Parathyroid adenoma (tissue), 2 donors: Measurements from ENCODE around the gene AHI1.

ENCODE experiments used
- H2AFZ ChIP-seq: fragments of 300-600 bp; sonication (generic); one replicate; pipeline ENCODE4 v1.7.0; 2017; ENCODE audit warnings: antibody characterized with exemption, mild to moderate bottlenecking
- H3K27ac ChIP-seq: fragments of 300-600 bp; sonication (generic); one replicate; pipeline ENCODE4 v1.7.0; 2017
- H3K27me3 ChIP-seq: fragments of 300-600 bp; sonication (generic); one replicate; pipeline ENCODE4 v1.7.0; 2017; ENCODE audit warnings: low read length; ENCODE audit not compliant: control insufficient read depth, insufficient read depth
- H3K36me3 ChIP-seq: fragments of 300-600 bp; sonication (generic); one replicate; pipeline ENCODE4 v1.7.0; 2017; ENCODE audit warnings: low read length; ENCODE audit not compliant: control insufficient read depth, insufficient read depth
- H3K4me1 ChIP-seq: fragments of 300-600 bp; sonication (generic); one replicate; pipeline ENCODE4 v1.7.0; 2017; ENCODE audit warnings: control low read depth
- H3K4me2 ChIP-seq: fragments of 300-600 bp; sonication (generic); one replicate; pipeline ENCODE4 v1.7.0; 2017; ENCODE audit warnings: low read length
- H3K4me3 ChIP-seq: fragments of 300-600 bp; sonication (generic); one replicate; pipeline ENCODE4 v1.7.0; 2017; ENCODE audit warnings: low read depth, low read length
- H3K79me2 ChIP-seq: fragments of 300-600 bp; sonication (generic); one replicate; pipeline ENCODE4 v1.7.0; 2017; ENCODE audit warnings: control low read depth
- H3K9ac ChIP-seq: fragments of 300-600 bp; sonication (generic); one replicate; pipeline ENCODE4 v1.7.0; 2017; ENCODE audit warnings: mild to moderate bottlenecking
- H3K9me3 ChIP-seq: fragments of 300-600 bp; sonication (generic); one replicate; pipeline ENCODE4 v1.7.0; 2017; ENCODE audit warnings: low read length; ENCODE audit not compliant: control insufficient read depth
- CTCF ChIP-seq: fragments of 300-600 bp; sonication (generic); IDR thresholded peaks from one replicate; pipeline ENCODE4 v1.7.0; 2017; ENCODE audit warnings: antibody characterized with exemption, mild to moderate bottlenecking
- donor health status: primary hyperparathyroidism.

AHI1 gene

GRCh38 chr6:135301304-135301703 is 196.2 kb downstream of the AHI1 start:
- no peak for TF ChIP-seq CTCF
- H3K4me1 ChIP-seq = no peaks in the 10 kb centered on the region
- H3K9me3 ChIP-seq = no peaks in the 10 kb centered on the region

GRCh38 chr6:135300576-135300975 is 197.0 kb downstream of the AHI1 start:
- no peaks in the 10 kb centered on the region for H3K4me1 ChIP-seq
- no peak for TF ChIP-seq CTCF
- H3K79me2 ChIP-seq = no peaks in the 10 kb centered on the region
- no peaks in the 10 kb centered on the region for H3K27me3 ChIP-seq
- H3K9ac ChIP-seq = no peak overlapping the region
- no peak overlapping the region for H3K27ac ChIP-seq
- H3K4me3 ChIP-seq = no peak overlapping the region
- no peak overlapping the region for H2AFZ ChIP-seq
- H3K9me3 ChIP-seq = no peaks in the 10 kb centered on the region
- H3K4me2 ChIP-seq = no peak overlapping the region
- H3K36me3 ChIP-seq = no peaks in the 10 kb centered on the region

More at GRCh38 chr6:135301304-135301703, 196.2 kb downstream of the AHI1 start:
- H3K36me3 ChIP-seq = no peaks in the 10 kb centered on the region
- H3K4me3 ChIP-seq = no peak overlapping the region
- H2AFZ ChIP-seq = no peak overlapping the region
- H3K79me2 ChIP-seq = no peaks in the 10 kb centered on the region
- H3K27me3 ChIP-seq = no peaks in the 10 kb centered on the region
- H3K9ac ChIP-seq = no peak overlapping the region
- H3K27ac ChIP-seq = no peak overlapping the region
- no peak overlapping the region for H3K4me2 ChIP-seq

- H3K9me3 ChIP-seq = no peaks in the 10 kb centered on the region
- H3K9ac ChIP-seq = no peak overlapping the region
- H3K79me2 ChIP-seq = no peaks in the 10 kb centered on the region
- no peaks in the 10 kb centered on the region for H3K36me3 ChIP-seq
- H3K4me2 ChIP-seq = no peak overlapping the region
- H3K4me3 ChIP-seq = no peak overlapping the region
- H2AFZ ChIP-seq = no peak overlapping the region
- H3K27ac ChIP-seq = no peak overlapping the region
- H3K27me3 ChIP-seq = no peaks in the 10 kb centered on the region
- TF ChIP-seq CTCF = no peak
- no peaks in the 10 kb centered on the region for H3K4me1 ChIP-seq
Measured at GRCh38 chr6:135299256-135299655, 198.3 kb downstream of the AHI1 start.

GRCh38 chr6:135298455-135298854 is 199.1 kb downstream of the AHI1 start:
- H3K27me3 ChIP-seq = no peaks in the 10 kb centered on the region
- no peak overlapping the region for H3K4me3 ChIP-seq
- H3K9me3 ChIP-seq = no peaks in the 10 kb centered on the region
- no peak overlapping the region for H3K27ac ChIP-seq
- no peak overlapping the region for H3K9ac ChIP-seq
- no peaks in the 10 kb centered on the region for H3K79me2 ChIP-seq
- no peaks in the 10 kb centered on the region for H3K4me1 ChIP-seq
- no peak for TF ChIP-seq CTCF
- no peak overlapping the region for H2AFZ ChIP-seq
- no peak overlapping the region for H3K4me2 ChIP-seq
- H3K36me3 ChIP-seq = no peaks in the 10 kb centered on the region

- H3K36me3 ChIP-seq = no peaks in the 10 kb centered on the region
- H2AFZ ChIP-seq = no peak overlapping the region
- H3K4me2 ChIP-seq = no peak overlapping the region
- H3K27ac ChIP-seq = no peak overlapping the region
- H3K9me3 ChIP-seq = no peaks in the 10 kb centered on the region
- H3K79me2 ChIP-seq = no peaks in the 10 kb centered on the region
- H3K4me3 ChIP-seq = no peak overlapping the region
- H3K4me1 ChIP-seq = peaks cover under 1% of the 10 kb centered on the region
- TF ChIP-seq CTCF = no peak
- no peaks in the 10 kb centered on the region for H3K27me3 ChIP-seq
- no peak overlapping the region for H3K9ac ChIP-seq
Measured at GRCh38 chr6:135296715-135297114, 200.8 kb downstream of the AHI1 start.
